ENCODE data around the gene NFIX. TPM values are rescaled to one million over a fixed set of nuclear protein-coding genes. Genes with fewer than 3 reads are reported as not detected.

NFIX gene
- total RNA-seq, 6 experiments from 2014 or later: 20.3 to 40.0 (median 26.7) TPM

GRCh38 chr19:12985049-12985776 is 10.1 kb upstream of the NFIX start:
- TF ChIP-seq POLR2A (IDR thresholded peaks at IDR 0.05): no peak
- TF ChIP-seq CTCF (IDR thresholded peaks at IDR 0.05): no peak
- intact Hi-C loops (cut with DNase I): no loop called here
- Histone ChIP-seq H3K4me1 (no peaks in the 10 kb centered on the region), H3K36me3 (no peaks in the 10 kb centered on the region), H3K4me3 (no peak overlapping the region), H3K27me3 (no peaks in the 10 kb centered on the region), H3K9me3 (no peaks in the 10 kb centered on the region), H3K27ac (no peak overlapping the region)
- 49% methylated on average over 6 of the region's 16 CpGs for WGBS (ENCODE audit: insufficient coverage, low coverage, low lambda C conversion rate, missing lambda C conversion rate)
- DNase-seq (peak in 1 of 3 donors; percentile 59), ATAC-seq (peak; percentile 15 to 67 (median 53))

- DNase-seq (no peak), ATAC-seq (no peak)
- 87% methylated on average over 11 of the region's 12 CpGs for WGBS (ENCODE audit: insufficient coverage, low coverage, low lambda C conversion rate, missing lambda C conversion rate)
- H3K4me1 ChIP-seq: no peaks in the 10 kb centered on the region
- H3K27me3 ChIP-seq: no peaks in the 10 kb centered on the region
- no peaks in the 10 kb centered on the region for H3K9me3 ChIP-seq
- no peak overlapping the region for H3K27ac ChIP-seq
- H3K4me3 ChIP-seq: no peak overlapping the region
- intact Hi-C loops (cut with DNase I): no loop called here
- no peaks in the 10 kb centered on the region for H3K36me3 ChIP-seq
- TF ChIP-seq CTCF (IDR thresholded peaks at IDR 0.05): no peak
- TF ChIP-seq POLR2A (IDR thresholded peaks at IDR 0.05): no peak
Measured at GRCh38 chr19:12986726-12987125, 8.5 kb upstream of the NFIX start.

- H3K4me3 ChIP-seq: no peak overlapping the region
- H3K27ac ChIP-seq: no peak overlapping the region
- no peaks in the 10 kb centered on the region for H3K4me1 ChIP-seq
- no peaks in the 10 kb centered on the region for H3K36me3 ChIP-seq
- H3K27me3 ChIP-seq: no peaks in the 10 kb centered on the region
- ATAC-seq (no peak), DNase-seq (no peak)
- TF ChIP-seq POLR2A (IDR thresholded peaks at IDR 0.05) (no peak), CTCF (IDR thresholded peaks at IDR 0.05) (no peak)
- no peaks in the 10 kb centered on the region for H3K9me3 ChIP-seq
- WGBS (ENCODE audit: insufficient coverage, low coverage, low lambda C conversion rate, missing lambda C conversion rate): no CpG with 5 or more reads among the region's 3 CpGs
- intact Hi-C loops (cut with DNase I): no loop called here
Measured at GRCh38 chr19:12987190-12987589, 8.1 kb upstream of the NFIX start.

- Histone ChIP-seq H3K4me3 (no peak overlapping the region), H3K27ac (no peak overlapping the region), H3K4me1 (no peaks in the 10 kb centered on the region), H3K27me3 (no peaks in the 10 kb centered on the region), H3K9me3 (no peaks in the 10 kb centered on the region), H3K36me3 (no peaks in the 10 kb centered on the region)
- 73% methylated on average over 2 of the region's 10 CpGs for WGBS (ENCODE audit: insufficient coverage, low coverage, low lambda C conversion rate, missing lambda C conversion rate)
- no peak for DNase-seq
- intact Hi-C loops (cut with DNase I): no loop called here
- TF ChIP-seq CTCF (IDR thresholded peaks at IDR 0.05) (no peak), POLR2A (IDR thresholded peaks at IDR 0.05) (no peak)
- no peak for ATAC-seq
Measured at GRCh38 chr19:12987781-12988180, 7.5 kb upstream of the NFIX start.
